ENCODE results near the gene OR8G5. TPM values are rescaled to one million over a fixed set of nuclear protein-coding genes. Genes with fewer than 3 reads are reported as not detected.

OR8G5 gene
- total RNA-seq, 4 donors from 2014 or later, result not detected

GRCh38 chr11:124315052-124315451 is 58.9 kb downstream of the OR8G5 start:
- 66 to 68% methylated on average over 3 of the region's 3 CpGs for WGBS, 2 donors
- H3K9me3 ChIP-seq, result no peaks in the 10 kb centered on the region
- H3K36me3 ChIP-seq, result no peaks in the 10 kb centered on the region

More at GRCh38 chr11:124315052-124315451, 58.9 kb downstream of the OR8G5 start:
- Histone ChIP-seq H3K4me1 (no peaks in the 10 kb centered on the region), H3K27me3 (no peaks in the 10 kb centered on the region), H3K27ac (no peak overlapping the region), H3K4me3 (no peak overlapping the region)
- TF ChIP-seq CTCF (IDR thresholded peaks at IDR 0.05), result no peak
- TF ChIP-seq EP300 (IDR thresholded peaks at IDR 0.05), result no peak
- TF ChIP-seq POLR2A (IDR thresholded peaks at IDR 0.05), result no peak
- DNase-seq (ENCODE audit: low spot score in 2 of 2), result no peak

Other genes starting within 250 kb of the OR8G5 start
- gene OR10G4, start 243.4 kb upstream of the OR8G5 start, total RNA-seq, result not detected
- not detected for gene OR10G9, start 233.4 kb upstream of the OR8G5 start, total RNA-seq
- gene OR10G8, start 229.6 kb upstream of the OR8G5 start, total RNA-seq, result not detected
- gene OR10G7, start 215.1 kb upstream of the OR8G5 start, total RNA-seq, result not detected
- 10 to 100 TPM; 17.0 to 22.5 (median 19.9) TPM for gene VWA5A, start 140.9 kb upstream of the OR8G5 start, total RNA-seq
- not detected for gene OR10D3, start 73.0 kb upstream of the OR8G5 start, total RNA-seq
- gene OR8G1, start 15.3 kb upstream of the OR8G5 start, total RNA-seq, result not detected
- not detected for gene OR8D1, start 57.6 kb downstream of the OR8G5 start, total RNA-seq
- gene OR8D2, start 63.8 kb downstream of the OR8G5 start, total RNA-seq, result not detected
- gene OR8B2, start 128.1 kb downstream of the OR8G5 start, total RNA-seq, result not detected
- not detected for gene OR8B3, start 142.6 kb downstream of the OR8G5 start, total RNA-seq
- gene OR8B4, start 168.5 kb downstream of the OR8G5 start, total RNA-seq, result not detected
- gene OR8B8, start 189.3 kb downstream of the OR8G5 start, total RNA-seq, result not detected